ENCODE measurements around the gene RS1.

Gene RS1

GRCh38 chrX:18672008-18672407, at the start of gene RS1:
Gene RS1, minus strand, starts transcription at chrX:18672108. Its CDS starts 40 bp downstream, at chrX:18672068.
- no peak for DNase-seq (ENCODE audit: low read depth)

- no peak for DNase-seq (ENCODE audit: low read depth)
These were observed 47.9 kb upstream of the RS1 start for GRCh38 chrX:18719852-18720251.

- DNase-seq (ENCODE audit: low read depth) = no peak
These were observed 43.0 kb upstream of the RS1 start for GRCh38 chrX:18714910-18715309.

GRCh38 chrX:18709833-18710232, 37.9 kb upstream of the RS1 start:
- no peak for DNase-seq (ENCODE audit: low read depth)

- no peak for DNase-seq (ENCODE audit: low read depth)
These were observed 35.6 kb upstream of the RS1 start, which contains the start of gene PPEF1 for GRCh38 chrX:18707426-18708049. Gene PPEF1, plus strand, starts transcription at chrX:18707645. Its CDS starts 136 bp downstream, at chrX:18707781.

GRCh38 chrX:18702362-18703195, 30.7 kb upstream of the RS1 start:
- DNase-seq (ENCODE audit: low read depth) = no peak

GRCh38 chrX:18701621-18702361, 29.9 kb upstream of the RS1 start:
- DNase-seq (ENCODE audit: low read depth) = no peak

GRCh38 chrX:18698737-18699650, 27.1 kb upstream of the RS1 start:
- no peak for DNase-seq (ENCODE audit: low read depth)

- no peak for DNase-seq (ENCODE audit: low read depth)
These were observed 24.7 kb upstream of the RS1 start for GRCh38 chrX:18696653-18697052.

GRCh38 chrX:18692541-18692940, 20.6 kb upstream of the RS1 start:
- no peak for DNase-seq (ENCODE audit: low read depth)

- no peak for DNase-seq (ENCODE audit: low read depth)
These were observed 19.5 kb upstream of the RS1 start for GRCh38 chrX:18691431-18691830.

GRCh38 chrX:18687856-18688495, 16.1 kb upstream of the RS1 start:
- DNase-seq (ENCODE audit: low read depth) = no peak

GRCh38 chrX:18682979-18683387, 11.1 kb upstream of the RS1 start:
- DNase-seq (ENCODE audit: low read depth) = no peak

- no peak for DNase-seq (ENCODE audit: low read depth)
These were observed 10.1 kb upstream of the RS1 start for GRCh38 chrX:18681996-18682395.

GRCh38 chrX:18677161-18677869, 5.4 kb upstream of the RS1 start:
- no peak for DNase-seq (ENCODE audit: low read depth)

- DNase-seq (ENCODE audit: low read depth) = no peak
These were observed 4.6 kb upstream of the RS1 start for GRCh38 chrX:18676470-18676869.

GRCh38 chrX:18676050-18676449, 4.1 kb upstream of the RS1 start:
- DNase-seq (ENCODE audit: low read depth) = no peak

GRCh38 chrX:18674788-18675735, 3.2 kb upstream of the RS1 start:
- DNase-seq (ENCODE audit: low read depth) = peak; percentile 59

- DNase-seq (ENCODE audit: low read depth) = no peak
These were observed 2.5 kb upstream of the RS1 start for GRCh38 chrX:18674417-18674787.

Data from T-helper 22 cell (primary cell).